Esophagus squamous epithelium (tissue), 4 donors: ENCODE measurements around the gene OR2F1.

Source experiments
- POLR2A ChIP-seq, 4 donors: fragments of 450-650 bp; IDR thresholded peaks; one replicate each; pipeline ENCODE4 v1.6.1; 2017; ENCODE audit warnings: antibody characterized with exemption in 4 of 4, mild to moderate bottlenecking in 4 of 4, moderate library complexity in 3 of 4
- TF ChIP-seq, protein P1 (sequence below), 6 experiments: fragments of 450-650 bp in 4 of 6; fragments of 200-600 bp in 2 of 6; sonication (generic) in 2 of 6; IDR thresholded peaks; one replicate each; pipeline ENCODE4 v1.5.1; 2016 to 2019; ENCODE audit warnings: antibody characterized with exemption in 6 of 6, mild to moderate bottlenecking in 4 of 6, moderate library complexity in 4 of 6

DNA sequence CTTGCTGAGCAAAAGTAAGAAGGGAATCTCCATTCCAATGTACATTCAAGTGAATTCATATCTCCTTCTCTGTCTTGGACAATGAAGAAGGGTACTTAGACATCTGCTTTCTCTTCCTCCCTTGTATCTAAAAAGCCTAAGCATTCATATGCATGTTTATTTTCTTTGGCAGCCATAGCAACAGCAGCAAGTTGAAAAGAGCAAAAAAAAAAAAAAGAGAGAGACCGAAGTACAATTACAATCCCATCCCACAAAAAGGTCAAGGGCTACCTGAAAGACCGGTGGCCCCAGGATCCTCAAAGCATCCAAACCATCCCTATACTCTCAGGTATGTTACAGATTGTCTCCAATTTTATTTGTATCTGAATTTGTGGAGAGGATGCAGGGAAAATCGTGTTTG, 4.1 kb downstream of the OR2F1 start:
- TF ChIP-seq, protein P1, sequence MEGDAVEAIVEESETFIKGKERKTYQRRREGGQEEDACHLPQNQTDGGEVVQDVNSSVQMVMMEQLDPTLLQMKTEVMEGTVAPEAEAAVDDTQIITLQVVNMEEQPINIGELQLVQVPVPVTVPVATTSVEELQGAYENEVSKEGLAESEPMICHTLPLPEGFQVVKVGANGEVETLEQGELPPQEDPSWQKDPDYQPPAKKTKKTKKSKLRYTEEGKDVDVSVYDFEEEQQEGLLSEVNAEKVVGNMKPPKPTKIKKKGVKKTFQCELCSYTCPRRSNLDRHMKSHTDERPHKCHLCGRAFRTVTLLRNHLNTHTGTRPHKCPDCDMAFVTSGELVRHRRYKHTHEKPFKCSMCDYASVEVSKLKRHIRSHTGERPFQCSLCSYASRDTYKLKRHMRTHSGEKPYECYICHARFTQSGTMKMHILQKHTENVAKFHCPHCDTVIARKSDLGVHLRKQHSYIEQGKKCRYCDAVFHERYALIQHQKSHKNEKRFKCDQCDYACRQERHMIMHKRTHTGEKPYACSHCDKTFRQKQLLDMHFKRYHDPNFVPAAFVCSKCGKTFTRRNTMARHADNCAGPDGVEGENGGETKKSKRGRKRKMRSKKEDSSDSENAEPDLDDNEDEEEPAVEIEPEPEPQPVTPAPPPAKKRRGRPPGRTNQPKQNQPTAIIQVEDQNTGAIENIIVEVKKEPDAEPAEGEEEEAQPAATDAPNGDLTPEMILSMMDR (IDR thresholded peaks at IDR 0.05) = no peak
- TF ChIP-seq POLR2A (IDR thresholded peaks at IDR 0.05) = no peak
